Lower leg skin (tissue), 4 donors: ENCODE results near the gene ANKRD34C. TPM values are rescaled to one million over a fixed set of nuclear protein-coding genes. Genes with fewer than 3 reads are reported as not detected.
"Not testable (repeated sequence)": the region's sequence is repeated elsewhere in the genome, so short reads cannot be mapped to it uniquely, and the experiment has no call there.

Experiments
- DNase-seq, 2 donors: peaks; one replicate each; pipeline ENCODE4 v3.0.0-alpha.2; 2019; ENCODE audit warnings: low spot score in 2 of 2
- H3K4me3 ChIP-seq: fragments of 200-600 bp; sonication (generic); 2 replicates; pipeline ENCODE4 v1.5.1; 2017; ENCODE audit warnings: mild to moderate bottlenecking, low read depth; ENCODE audit not compliant: poor library complexity, severe bottlenecking
- CTCF ChIP-seq, 3 donors: fragments of 450-650 bp; IDR thresholded peaks; one replicate each; pipeline ENCODE4 v1.5.1; 2016; ENCODE audit warnings: antibody characterized with exemption in 3 of 3, mild to moderate bottlenecking in 3 of 3, moderate library complexity in 2 of 3
- POLR2A ChIP-seq, 2 donors: fragments of 450-650 bp; IDR thresholded peaks; one replicate each; pipeline ENCODE4 v1.6.1; 2016 to 2017; ENCODE audit warnings: antibody characterized with exemption in 2 of 2, mild to moderate bottlenecking in 1 of 2, moderate library complexity in 1 of 2
- WGBS, 2 donors: methylation state at CpG; one replicate each; pipeline ENCODE4 v1.1.5; 2018; 5-methylcytosine and 5-hydroxymethylcytosine counted together
- intact Hi-C: fragments of 100-400 bp; cut with DNase I; formaldehyde crosslinking; loops from one replicate; pipeline ENCODE4 v1.15.0; 2023; ENCODE audit warnings: low total_unique reads
- total RNA-seq, 4 donors: library from RNA; depleted of rRNA; stranded (reverse); fragments of >200 nt; gene quantifications; one replicate each; pipeline ENCODE4 v1.1.0, GENCODE V29; 2016

ANKRD34C gene
- total RNA-seq, 4 donors from 2014 or later, result not detected

- no peak for TF ChIP-seq POLR2A (IDR thresholded peaks at IDR 0.05)
- DNase-seq, result no peak
- H3K4me3 ChIP-seq, result peak overlapping the region; percentile 82
- intact Hi-C loops, result no loop called here
- 58 to 62% methylated on average over 8 of the region's 8 CpGs for WGBS, 2 donors
These were observed 29.5 kb downstream of the ANKRD34C start for GRCh38 chr15:79311901-79312553.

- TF ChIP-seq CTCF (IDR thresholded peaks at IDR 0.05) (no peak), POLR2A (IDR thresholded peaks at IDR 0.05) (no peak)
- no peak for DNase-seq
- H3K4me3 ChIP-seq, result no peak overlapping the region
- intact Hi-C loops, result no loop called here
- 100% methylated on average over 1 of the region's 1 CpG for WGBS, 2 donors
These were observed 31.7 kb downstream of the ANKRD34C start for GRCh38 chr15:79314186-79314585.

- DNase-seq, result peak; percentile 82 to 90
- TF ChIP-seq POLR2A (IDR thresholded peaks at IDR 0.05) (no peak), CTCF (IDR thresholded peaks at IDR 0.05) (no peak)
- no peak overlapping the region for H3K4me3 ChIP-seq
- intact Hi-C loops, result no loop called here
- 51 to 60% methylated on average over 6 of the region's 6 CpGs for WGBS, 2 donors
These were observed 32.3 kb downstream of the ANKRD34C start for GRCh38 chr15:79314811-79315210.

DNA sequence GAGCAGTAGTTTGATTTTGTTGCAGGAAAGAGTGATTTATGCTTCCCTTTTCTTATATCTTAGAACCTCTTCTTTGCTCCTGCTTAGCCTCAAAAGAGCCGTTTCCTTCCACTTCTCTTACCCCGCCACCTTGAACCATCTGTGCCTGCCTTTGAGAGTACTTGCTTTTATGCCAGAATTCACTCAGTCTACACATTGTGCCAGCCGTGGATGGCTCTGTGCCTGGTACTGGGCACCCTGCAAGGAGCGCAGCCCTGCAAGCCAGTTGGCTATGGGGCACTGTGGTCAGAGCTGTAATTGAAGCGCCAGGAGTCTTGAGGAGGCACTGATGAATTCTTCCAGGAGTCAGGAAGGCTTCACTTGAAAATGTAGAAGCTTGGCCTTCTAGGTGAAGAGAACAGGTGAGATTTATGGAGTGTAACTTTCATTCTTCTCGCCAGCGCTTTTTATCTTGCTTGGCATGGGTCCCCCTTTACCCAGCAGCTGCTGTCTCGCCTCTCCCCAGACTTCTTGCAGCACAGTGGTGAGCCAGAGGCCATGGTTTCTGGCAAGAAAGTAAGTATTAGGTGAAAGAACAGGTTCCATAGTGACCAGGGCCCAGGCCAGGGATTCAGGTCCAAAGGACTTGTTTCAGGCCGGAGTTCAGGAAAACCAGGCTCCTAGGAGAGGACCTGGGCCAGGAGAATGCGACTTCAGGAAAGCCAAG lies 33.3 kb downstream of the ANKRD34C start:
- H3K4me3 ChIP-seq, result no peak overlapping the region
- WGBS, 2 donors, result 59 to 64% methylated on average over 10 of the region's 10 CpGs
- DNase-seq, result no peak
- TF ChIP-seq POLR2A (IDR thresholded peaks at IDR 0.05), result no peak
- TF ChIP-seq CTCF (IDR thresholded peaks at IDR 0.05), result no peak
- intact Hi-C loops, result no loop called here

GRCh38 chr15:79316864-79317263 lies 34.3 kb downstream of the ANKRD34C start:
- no peak overlapping the region for H3K4me3 ChIP-seq
- DNase-seq, result no peak
- WGBS, 2 donors, result 60 to 74% methylated on average over 9 of the region's 9 CpGs
- intact Hi-C loops, result no loop called here
- no peak for TF ChIP-seq POLR2A (IDR thresholded peaks at IDR 0.05)
- TF ChIP-seq CTCF (IDR thresholded peaks at IDR 0.05), result no peak

DNA sequence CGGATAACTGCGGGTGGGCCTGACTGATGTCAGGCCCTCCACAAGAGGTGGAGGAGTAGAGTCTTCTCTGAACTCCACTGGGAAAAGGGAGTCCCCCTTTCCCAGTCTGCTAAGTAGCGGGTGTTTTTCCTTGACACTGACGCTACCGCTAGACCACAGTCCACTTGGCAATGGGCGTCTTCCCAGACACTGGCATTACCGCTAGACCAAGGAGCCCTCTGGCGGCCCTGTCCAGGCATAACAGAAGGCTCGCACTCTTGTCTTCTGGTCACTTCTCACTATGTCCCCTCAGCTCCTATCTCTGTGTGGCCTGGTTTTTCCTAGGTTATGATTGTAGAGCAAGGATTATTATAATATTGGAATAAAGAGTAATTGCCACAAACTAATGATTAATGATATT lies 37.5 kb downstream of the ANKRD34C start:
- DNase-seq, H3K4me3 ChIP-seq, intact Hi-C loops: not testable (repeated sequence)
- WGBS, 2 donors, result 99% methylated on average over 9 of the region's 9 CpGs
